Measurements from ENCODE around the gene DENND5B. TPM values are rescaled to one million over a fixed set of nuclear protein-coding genes. Genes with fewer than 3 reads are reported as not detected.

Gene DENND5B
- total RNA-seq, 1 experiment from 2014 or later, result 9.2 TPM

DNA sequence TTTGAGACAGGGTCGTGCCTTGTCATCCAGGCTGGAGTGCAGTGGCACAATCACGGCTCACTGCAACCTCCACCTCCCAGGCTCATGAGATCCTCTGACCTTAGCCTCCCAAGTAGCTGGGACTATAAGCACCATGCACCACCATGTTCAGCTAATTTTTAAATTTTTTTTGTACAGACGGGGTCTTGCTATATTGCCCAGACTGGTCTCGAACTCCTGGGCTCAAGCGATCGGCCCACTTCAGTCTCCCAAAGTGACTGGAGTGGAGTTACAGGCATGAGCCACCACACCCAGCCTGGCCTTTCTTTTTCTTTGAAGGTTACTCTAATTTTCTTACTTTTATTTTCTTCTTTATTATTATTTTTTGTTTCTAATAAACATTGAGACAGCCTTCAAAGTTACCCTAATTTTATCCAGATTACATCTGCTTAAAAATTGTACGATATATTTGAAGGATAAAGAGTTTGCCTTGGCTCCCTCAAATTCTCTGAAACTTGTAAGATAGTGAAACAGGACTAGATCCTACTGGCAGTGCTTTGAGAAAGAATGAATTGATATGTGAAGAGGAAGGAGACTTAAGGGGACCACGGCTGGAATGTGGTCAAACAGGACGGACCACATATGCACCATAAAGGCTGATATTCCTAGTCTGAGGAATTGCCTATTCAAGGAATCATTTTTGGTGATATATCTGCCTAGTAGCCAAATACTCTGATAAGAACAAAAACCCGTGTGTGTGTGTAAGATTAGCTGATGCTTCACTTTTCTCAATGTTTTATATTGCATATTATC is 250.9 kb downstream of the DENND5B start:
- peak; percentile 60 to 70 for DNase-seq
- H4K20me1 ChIP-seq (ENCODE audit: insufficient read depth), result no peaks in the 10 kb centered on the region
- ChIA-PET CTCF (interaction anchor here (0.6 kb wide), 1 partner anchor 9 kb away, joined by 4 read pairs; no protein-coding TSS in a partner anchor), POLR2A (ENCODE audit: unreplicated experiment) (interaction anchor here (0.6 kb wide), 2 partner anchors 23 to 334 kb away, joined by 7 to 22 read pairs; no protein-coding TSS in a partner anchor)
- TF ChIP-seq EZH2 (IDR thresholded peaks at IDR 0.05; ENCODE audit: low read depth), result no peak
- TF ChIP-seq, protein P1, sequence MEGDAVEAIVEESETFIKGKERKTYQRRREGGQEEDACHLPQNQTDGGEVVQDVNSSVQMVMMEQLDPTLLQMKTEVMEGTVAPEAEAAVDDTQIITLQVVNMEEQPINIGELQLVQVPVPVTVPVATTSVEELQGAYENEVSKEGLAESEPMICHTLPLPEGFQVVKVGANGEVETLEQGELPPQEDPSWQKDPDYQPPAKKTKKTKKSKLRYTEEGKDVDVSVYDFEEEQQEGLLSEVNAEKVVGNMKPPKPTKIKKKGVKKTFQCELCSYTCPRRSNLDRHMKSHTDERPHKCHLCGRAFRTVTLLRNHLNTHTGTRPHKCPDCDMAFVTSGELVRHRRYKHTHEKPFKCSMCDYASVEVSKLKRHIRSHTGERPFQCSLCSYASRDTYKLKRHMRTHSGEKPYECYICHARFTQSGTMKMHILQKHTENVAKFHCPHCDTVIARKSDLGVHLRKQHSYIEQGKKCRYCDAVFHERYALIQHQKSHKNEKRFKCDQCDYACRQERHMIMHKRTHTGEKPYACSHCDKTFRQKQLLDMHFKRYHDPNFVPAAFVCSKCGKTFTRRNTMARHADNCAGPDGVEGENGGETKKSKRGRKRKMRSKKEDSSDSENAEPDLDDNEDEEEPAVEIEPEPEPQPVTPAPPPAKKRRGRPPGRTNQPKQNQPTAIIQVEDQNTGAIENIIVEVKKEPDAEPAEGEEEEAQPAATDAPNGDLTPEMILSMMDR (conservative IDR thresholded peaks at IDR 0.05), result no peak
- H3K4me3 ChIP-seq, result no peak overlapping the region; the same call in 1 of the 2 replicates
- H3K9me2 ChIP-seq (ENCODE audit: insufficient read depth), result no peaks in the 10 kb centered on the region
- H3K27ac ChIP-seq, result peak overlapping the region; percentile 25; the same call in 1 of the 2 replicates
- peak overlapping the region; percentile 61 for H3K4me2 ChIP-seq
- H3K79me2 ChIP-seq (ENCODE audit: low read depth), result no peaks in the 10 kb centered on the region
- no peaks in the 10 kb centered on the region for H3K36me3 ChIP-seq (ENCODE audit: low read depth)
- peaks cover 15% of the 10 kb centered on the region for H3K4me1 ChIP-seq (replicated peaks; ENCODE audit: insufficient read depth)
- peaks cover 11% of the 10 kb centered on the region for H3F3A ChIP-seq (ENCODE audit: insufficient read depth, low read depth)
- intact Hi-C loops (cut with micrococcal nuclease; ENCODE audit: unreplicated experiment), result loop anchor here (1.0 kb wide), 1 partner anchor 30 kb away; no protein-coding TSS in a partner anchor
- H2AFZ ChIP-seq, result no peak overlapping the region
- no TSS peak for BruUV-seq (replicated peaks)
- H3K27me3 ChIP-seq (ENCODE audit: insufficient read depth, low read depth), result no peaks in the 10 kb centered on the region
- no peaks in the 10 kb centered on the region for H3K9me3 ChIP-seq (ENCODE audit: insufficient read depth, low read depth)

DNA sequence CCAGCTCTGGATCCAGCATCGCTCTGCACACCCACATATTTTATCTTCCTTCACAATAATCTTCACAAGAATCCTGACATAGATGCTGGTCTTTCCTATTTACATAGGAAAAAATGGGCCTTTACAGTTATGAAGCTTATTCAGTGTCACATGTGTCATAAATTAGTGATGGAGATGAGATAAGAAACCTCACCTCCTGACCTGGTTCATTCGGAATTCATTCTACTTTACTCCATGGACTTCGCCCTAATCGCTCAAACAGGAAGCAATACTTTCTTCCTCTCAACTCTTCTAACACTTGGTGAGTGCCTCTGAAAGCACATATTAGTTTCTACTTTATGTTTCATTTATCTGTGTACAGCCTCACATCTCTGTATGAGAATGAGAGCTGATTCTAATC is 253.0 kb downstream of the DENND5B start:
- no peaks in the 10 kb centered on the region for H3K79me2 ChIP-seq (ENCODE audit: low read depth)
- H3K36me3 ChIP-seq (ENCODE audit: low read depth), result no peaks in the 10 kb centered on the region
- intact Hi-C loops (cut with micrococcal nuclease; ENCODE audit: unreplicated experiment), result no loop called here
- ChIA-PET POLR2A (ENCODE audit: unreplicated experiment) (no interaction called here), CTCF (no interaction called here)
- no peak for DNase-seq
- H3K9me3 ChIP-seq (ENCODE audit: insufficient read depth, low read depth), result no peaks in the 10 kb centered on the region
- H3K4me3 ChIP-seq, result no peak overlapping the region
- no peaks in the 10 kb centered on the region for H3K27me3 ChIP-seq (ENCODE audit: insufficient read depth, low read depth)
- H3F3A ChIP-seq (ENCODE audit: insufficient read depth, low read depth), result peaks cover 11% of the 10 kb centered on the region
- H3K4me1 ChIP-seq (replicated peaks; ENCODE audit: insufficient read depth), result peaks cover 15% of the 10 kb centered on the region
- no peaks in the 10 kb centered on the region for H4K20me1 ChIP-seq (ENCODE audit: insufficient read depth)
- H3K4me2 ChIP-seq, result no peak overlapping the region
- no TSS peak for BruUV-seq (replicated peaks)
- TF ChIP-seq EZH2 (IDR thresholded peaks at IDR 0.05; ENCODE audit: low read depth), result no peak
- TF ChIP-seq, protein P1 (conservative IDR thresholded peaks at IDR 0.05), result no peak
- no peaks in the 10 kb centered on the region for H3K9me2 ChIP-seq (ENCODE audit: insufficient read depth)
- H3K27ac ChIP-seq, result no peak overlapping the region
- H2AFZ ChIP-seq, result no peak overlapping the region

Other genes starting within 250 kb of the DENND5B start
- 2.2 and 2.4 TPM in 2 replicates for gene ETFBKMT, start 68.6 kb upstream of the DENND5B start, total RNA-seq (2021)
- gene AMN1, start 137.9 kb upstream of the DENND5B start, total RNA-seq (2021), result 6.2 and 7.4 TPM in 2 replicates